ENCODE measurements around the gene RAB3B.
"Not testable (repeated sequence)": the region's sequence is repeated elsewhere in the genome, so short reads cannot be mapped to it uniquely, and the experiment has no call there.

Gene RAB3B, protein sequence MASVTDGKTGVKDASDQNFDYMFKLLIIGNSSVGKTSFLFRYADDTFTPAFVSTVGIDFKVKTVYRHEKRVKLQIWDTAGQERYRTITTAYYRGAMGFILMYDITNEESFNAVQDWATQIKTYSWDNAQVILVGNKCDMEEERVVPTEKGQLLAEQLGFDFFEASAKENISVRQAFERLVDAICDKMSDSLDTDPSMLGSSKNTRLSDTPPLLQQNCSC

DNA sequence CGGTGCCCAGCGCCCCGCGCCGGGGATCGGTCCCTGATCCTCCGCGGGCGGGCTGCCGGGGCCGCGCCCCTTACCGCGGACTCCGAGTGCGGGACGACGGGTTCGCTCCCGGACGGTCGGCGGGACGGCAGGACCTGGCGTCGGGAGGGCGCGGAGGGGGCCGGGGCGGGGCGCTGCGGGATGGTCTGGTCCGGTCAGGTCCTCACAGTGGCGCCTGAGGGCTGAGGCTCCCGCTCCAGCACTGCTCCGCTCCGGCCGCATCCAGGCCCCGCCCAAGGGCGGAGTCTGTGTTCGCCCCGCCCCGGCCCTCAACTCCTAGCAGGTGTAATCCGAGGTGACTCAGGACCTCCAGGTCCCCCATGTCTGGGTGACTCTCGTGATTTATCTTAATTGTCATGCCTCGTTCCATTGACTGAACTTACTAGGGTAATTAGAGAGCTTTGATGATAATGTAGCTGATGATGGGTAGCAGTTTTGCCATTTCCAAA lies at the start of gene RAB3B:
Gene RAB3B, minus strand, starts transcription at position 223 of the 488 bp plus-strand sequence. CDS start 13,583 bp downstream, outside the sequence.
- in situ Hi-C loops (cut with MboI; ENCODE audit: low sequenced_read_pairs): no loop called here

DNA sequence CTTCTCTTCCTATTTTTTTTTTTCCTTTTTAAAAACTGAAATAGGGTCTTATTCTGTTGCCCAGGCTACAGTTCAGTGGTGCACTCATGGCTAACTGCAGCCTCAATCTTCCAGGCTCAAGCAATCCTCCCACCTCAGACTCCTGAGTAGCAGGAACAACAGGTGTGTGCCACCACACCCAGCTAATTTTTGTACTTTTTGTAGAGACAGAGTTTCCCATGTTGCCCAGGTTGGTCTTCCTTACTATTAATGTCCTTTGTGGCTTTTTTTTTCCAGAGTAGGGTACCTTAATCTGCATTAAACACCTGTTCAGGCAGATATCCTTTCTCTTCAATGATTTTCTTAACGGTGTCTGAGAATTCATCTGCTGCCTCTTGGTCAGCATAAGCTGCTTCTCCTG lies 47.4 kb upstream of the RAB3B start:
- in situ Hi-C loops (cut with MboI; ENCODE audit: low sequenced_read_pairs): no loop called here

DNA sequence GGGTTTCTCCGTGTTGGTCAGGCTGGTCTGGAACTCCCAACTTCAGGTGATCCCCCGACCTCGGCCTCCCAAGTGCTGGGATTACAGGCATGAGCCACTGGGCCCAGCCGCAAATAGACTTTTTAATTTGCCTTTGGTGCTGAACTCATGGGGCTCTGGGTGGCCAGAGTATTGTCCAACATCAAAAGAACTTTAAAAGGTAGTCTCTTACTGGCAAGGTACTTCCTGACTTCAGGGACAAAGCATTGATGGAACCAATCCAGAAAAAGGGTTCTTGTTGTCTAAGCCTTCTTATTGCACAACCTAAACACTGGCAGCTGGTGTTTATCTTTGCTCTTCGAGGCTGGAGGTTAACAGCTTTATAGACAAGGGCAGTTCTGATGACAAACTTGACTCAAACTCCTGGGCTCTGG lies 46.9 kb upstream of the RAB3B start:
- in situ Hi-C loops (cut with MboI; ENCODE audit: low sequenced_read_pairs): no loop called here

DNA sequence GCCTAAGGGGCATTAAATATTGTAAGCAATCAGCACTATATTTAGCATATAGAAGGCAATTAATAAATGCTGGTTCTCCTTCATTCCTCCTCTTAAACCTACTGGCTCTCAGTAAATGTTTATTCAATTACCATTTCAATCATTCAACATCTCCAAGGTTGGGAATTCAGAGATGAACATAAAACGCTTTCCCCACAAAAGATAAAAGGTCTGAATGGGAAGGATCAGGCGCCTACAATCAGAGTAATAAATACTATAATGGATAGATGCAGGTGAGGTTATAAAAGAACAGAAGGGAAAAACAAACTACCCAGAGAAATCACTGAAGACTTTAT lies 43.5 kb upstream of the RAB3B start:
- in situ Hi-C loops (cut with MboI; ENCODE audit: low sequenced_read_pairs): no loop called here

DNA sequence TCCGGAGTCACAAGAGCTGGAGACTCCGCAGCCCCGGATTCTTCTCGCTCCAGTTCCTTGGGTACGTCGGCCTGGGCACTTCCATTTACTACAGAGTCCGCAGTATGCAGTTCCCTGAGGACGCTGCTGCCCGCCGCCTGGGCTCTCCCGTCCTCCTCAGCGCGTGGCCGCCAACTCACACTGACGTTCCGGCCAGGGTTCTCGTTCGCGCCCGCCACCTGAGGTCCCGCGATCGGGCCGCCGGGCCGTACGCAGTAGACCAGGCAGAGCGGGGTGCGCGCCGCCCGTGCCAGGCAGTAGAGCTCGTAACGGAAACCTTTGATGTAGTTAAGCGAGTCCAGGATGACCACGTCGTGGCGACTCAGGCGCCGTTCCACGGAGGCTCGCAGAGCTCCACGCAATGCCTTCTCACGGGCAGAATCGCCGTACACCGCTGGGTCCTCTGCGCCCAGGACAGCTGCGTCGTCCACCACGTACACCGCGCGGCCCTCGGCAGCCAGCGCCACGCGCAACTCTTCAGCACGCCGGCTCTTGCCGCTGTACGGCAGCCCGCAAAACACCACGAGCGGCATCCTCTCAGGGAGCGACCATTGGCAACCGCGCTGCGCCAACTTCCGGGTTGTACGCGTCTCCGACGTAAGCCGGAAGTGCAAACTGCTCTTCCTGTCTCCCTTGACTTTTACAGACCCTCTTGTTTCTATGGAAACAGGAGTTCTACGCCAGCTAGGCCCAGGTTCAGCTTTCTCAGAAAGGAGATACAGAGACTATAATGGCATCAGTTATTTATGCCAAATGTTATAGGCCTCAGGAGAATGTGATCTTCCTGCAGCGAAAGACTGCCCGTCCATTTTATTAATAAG lies 42.9 kb upstream of the RAB3B start, which contains the start of gene KTI12:
Gene KTI12, minus strand, starts transcription at position 621 of the 860 bp plus-strand sequence. Its CDS starts 49 bp downstream, at position 572.
- in situ Hi-C loops (cut with MboI; ENCODE audit: low sequenced_read_pairs): no loop called here

DNA sequence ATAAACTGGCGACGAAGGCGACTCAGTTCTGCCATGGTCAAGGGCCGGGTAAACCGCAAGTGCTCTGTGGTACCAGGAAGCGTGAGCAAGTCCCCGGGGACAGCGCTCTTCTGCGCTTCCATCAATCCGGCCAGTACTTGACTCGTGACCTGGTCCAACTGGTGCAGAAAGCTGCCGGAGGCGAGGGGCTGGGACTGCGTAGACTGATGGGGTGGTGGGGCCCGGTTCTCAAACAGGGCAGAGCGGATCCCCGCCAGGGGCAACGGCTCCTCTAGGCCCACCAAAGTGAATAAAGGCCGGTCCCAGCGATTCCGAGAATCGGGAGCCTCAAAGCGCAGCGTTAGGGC lies 42.3 kb upstream of the RAB3B start:
- in situ Hi-C loops (cut with MboI; ENCODE audit: low sequenced_read_pairs): no loop called here

DNA sequence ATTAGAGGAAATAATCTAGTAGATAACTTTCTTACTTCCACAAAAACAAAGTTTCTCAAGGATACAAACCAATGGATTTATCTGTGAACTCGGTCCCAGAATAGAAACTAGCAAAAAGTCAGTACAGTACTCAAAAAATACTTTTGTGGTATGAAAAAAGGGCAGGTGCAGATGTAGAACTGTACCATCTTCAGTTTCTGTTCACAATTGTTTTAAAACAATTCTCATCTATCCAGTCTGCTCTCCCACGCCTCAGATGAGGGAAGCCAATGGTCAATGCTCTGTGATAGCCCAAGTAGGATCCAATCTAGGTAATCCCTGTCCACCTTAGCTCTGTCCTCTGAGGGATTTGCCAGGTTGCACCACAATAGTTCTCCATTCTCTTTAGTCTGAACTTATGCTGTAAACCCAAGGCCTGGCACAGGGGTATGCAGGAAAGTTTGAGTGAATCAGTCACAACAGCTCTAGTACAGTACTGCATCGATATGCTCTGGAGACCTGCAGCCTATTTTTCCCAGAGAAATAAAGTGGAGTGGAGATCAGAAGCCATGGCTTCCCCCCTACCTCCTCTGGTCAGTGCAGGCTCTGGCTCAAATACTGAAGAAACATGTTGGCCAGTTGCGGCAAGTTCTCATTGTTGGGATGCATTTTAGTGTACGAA lies 41.8 kb upstream of the RAB3B start:
- in situ Hi-C loops (cut with MboI; ENCODE audit: low sequenced_read_pairs): no loop called here

DNA sequence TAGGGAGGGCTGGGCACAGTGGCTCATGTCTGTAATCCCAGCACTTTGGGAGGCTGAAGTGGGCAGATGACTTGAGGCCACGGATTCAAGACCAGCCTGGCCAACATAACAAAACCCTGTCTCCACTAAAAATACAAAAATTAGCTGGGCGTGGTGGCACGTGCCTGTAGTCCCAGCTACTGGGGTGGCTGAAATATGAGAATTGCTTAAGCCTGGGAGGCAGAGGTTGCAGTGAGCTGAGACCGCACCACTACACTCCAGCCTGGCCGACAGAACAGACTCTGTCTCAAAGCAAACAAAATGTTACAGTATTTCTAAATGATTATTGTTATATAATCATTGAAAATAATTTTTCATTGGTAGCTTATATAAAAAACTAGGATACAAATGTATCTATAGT lies 38.3 kb upstream of the RAB3B start:
- in situ Hi-C loops (cut with MboI; ENCODE audit: low sequenced_read_pairs): not testable (repeated sequence)

DNA sequence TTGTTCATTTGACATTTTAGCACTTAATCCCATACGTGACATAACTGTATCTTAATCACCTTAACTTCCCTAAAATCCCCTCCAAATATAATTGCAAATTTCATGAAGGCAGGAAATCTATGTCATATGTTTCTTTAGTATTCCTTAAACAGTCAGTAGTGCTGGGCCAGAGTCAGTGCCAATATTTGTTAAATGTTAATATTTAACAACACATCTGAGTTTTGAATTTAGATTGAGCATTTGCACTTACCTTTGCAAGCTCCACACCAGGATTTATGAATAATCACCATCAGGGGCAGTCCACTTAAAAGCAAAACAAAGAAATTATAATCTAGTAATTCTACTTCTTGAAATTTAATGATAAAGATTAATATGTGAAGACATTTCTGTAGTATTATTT lies 37.8 kb upstream of the RAB3B start:
- in situ Hi-C loops (cut with MboI; ENCODE audit: low sequenced_read_pairs): no loop called here

DNA sequence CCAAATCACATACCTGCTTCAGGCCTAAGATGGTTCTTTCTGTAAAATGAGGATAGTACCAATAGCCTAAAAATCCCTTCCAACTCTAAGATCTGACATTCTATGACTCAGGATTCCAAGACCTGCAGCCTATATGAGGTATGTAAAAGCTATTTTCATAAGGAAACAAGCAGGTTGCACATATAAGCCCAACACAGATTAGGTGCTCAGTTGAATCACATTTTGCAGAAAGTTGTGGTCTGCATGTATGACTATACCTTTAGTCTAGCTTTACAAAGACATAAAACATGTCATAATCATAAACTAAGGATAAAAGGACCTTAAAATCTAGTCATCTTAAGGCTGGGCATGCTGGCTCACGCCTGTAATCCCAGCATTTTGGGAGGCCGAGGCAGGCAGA lies 35.8 kb upstream of the RAB3B start:
- in situ Hi-C loops (cut with MboI; ENCODE audit: low sequenced_read_pairs): no loop called here

DNA sequence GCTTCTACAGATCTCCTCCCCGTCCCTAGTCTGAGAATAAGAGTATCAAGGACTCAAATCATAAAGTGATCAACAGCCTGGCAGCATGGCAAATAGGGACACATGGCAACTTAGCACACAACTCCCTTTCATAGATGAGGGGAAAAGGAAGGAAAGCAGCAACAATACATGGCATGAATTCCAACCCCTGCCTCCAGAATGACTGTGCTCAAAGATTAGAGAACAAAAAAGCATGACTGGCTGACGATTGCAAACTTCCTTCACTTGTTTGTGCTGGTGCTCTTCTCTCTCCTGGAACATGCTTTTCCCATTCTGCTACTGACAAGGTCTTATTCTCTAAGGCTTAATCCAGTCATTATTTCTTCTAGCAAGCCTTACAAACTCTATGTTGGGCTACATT lies 31.6 kb upstream of the RAB3B start:
- in situ Hi-C loops (cut with MboI; ENCODE audit: low sequenced_read_pairs): no loop called here

DNA sequence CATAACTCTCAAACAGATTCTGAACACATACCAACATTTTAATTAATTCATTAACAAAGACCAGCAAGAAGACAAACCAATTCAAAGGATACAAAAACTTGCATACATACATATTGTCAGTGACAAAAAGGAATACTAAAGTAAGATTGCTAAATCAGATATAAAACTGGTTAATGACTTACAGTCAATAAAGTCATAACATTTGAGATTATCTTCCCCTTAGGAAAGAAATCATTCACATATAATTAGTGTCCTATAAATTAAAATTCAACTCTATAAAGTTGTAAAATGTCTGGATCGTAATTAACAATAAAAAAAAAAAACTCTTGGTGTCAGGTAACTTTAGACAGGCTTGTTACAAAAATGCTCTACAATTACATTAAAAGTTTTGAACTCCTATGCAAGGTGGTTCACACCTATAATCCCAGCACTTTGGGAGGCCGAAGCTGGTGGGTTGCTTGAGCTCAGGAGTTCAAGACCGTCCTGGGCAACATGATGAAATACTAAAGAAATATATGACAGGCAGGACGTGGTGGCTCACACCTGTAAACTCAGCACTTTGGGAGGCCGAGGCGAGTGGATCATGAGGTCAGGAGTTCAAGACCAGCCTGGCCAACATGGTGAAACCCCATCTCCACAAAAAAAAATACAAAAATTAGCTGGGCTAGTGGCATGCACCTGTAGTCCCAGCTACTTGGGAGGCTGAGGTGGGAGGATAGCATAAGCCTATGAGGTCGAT lies 17.7 kb upstream of the RAB3B start:
- in situ Hi-C loops (cut with MboI; ENCODE audit: low sequenced_read_pairs): no loop called here

DNA sequence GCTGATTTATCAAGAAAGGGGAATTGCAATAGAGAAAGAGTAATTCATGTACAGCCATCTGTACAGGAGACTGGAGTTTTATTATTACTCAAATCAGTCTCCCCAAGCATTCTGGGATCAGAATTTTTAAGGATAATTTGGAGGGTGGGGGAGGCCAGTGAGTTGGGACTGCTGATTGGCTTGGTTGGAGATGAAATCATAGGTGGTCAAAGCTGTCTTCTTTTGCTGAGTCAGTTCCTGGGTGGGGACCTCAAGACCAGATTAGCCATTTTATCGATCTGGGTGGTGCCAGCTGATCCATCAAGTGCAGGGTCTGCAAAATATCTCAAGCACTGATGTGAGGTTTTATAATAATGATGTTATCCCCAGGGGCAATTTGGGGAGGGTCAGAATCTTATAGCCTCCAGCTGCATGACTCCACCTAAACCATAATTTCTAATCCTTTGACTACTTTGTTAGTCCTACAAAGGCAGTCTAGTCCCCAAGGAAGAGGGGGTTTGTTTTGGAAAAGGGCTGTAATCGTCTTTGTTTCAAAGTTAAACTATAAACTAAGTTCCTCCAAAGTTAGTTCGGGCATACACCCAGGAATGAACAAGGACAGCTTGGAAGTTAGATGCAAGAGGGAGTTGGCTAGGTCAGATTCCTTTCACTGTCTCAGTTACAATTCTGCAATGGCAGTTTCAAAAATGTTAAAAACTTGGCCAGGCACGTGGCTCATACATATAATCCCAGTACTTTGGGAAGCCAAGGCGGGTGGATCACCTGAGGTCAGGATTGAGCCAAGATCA lies 16.9 kb upstream of the RAB3B start:
- in situ Hi-C loops (cut with MboI; ENCODE audit: low sequenced_read_pairs): no loop called here

DNA sequence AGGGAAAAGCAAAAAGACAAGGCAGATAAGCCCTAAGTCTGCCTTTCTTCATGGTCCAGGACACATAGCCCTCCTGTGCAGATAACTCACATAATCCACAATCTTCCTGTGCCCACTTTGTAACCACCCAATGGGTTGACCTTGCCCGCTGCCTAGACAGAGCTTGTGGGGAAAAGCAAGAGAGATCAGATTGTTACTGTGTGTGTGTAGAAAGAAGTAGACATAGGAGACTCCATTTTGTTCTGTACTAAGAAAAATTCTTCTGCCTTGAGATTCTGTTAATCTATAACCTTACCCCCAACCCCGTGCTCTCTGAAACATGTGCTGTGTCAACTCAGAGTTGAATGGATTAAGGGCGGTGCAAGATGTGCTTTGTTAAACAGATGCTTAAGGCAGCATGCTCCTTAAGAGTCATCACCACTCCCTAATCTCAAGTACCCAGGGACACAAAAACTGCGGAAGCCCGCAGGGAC lies 15.6 kb upstream of the RAB3B start:
- in situ Hi-C loops (cut with MboI; ENCODE audit: low sequenced_read_pairs): not testable (repeated sequence)

DNA sequence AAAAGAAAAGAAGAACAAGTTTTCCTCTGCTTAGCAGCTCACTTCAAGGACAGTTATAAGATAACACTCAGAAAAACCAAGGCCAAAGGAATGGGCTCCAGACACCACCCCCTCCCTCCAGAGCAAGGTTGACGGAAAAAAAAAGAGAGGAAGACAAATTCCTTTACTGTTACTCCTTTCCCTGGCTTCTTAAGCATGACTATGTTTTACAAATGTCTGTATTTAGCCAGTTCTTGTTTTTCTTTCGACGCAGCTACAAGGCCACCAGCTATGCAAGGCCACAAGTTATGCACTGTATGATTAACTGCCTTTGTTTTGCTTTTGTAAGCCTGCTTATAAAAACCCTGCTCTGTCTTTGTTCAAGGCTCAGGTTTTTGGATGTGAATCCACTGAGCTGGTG lies 15.0 kb upstream of the RAB3B start:
- in situ Hi-C loops (cut with MboI; ENCODE audit: low sequenced_read_pairs): not testable (repeated sequence)

DNA sequence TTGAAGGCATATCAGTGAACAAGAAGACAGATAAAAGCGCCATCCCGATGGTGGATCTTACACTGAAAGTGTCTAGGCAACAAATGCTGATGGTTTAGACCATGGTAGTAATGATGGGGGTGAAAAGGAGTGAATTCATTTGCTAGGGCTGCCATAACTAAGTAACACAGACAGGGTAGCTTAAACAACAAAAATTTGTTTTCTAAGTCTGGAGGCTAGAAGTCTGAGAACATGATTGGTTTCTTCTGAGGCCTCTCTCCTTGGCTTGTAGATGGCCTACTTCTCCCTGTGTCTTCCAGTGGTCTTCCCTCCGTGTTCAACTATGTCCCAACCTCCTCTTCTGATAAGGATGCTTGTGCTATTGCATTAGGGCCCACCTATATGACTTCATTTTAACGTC lies 13.4 kb upstream of the RAB3B start:
- in situ Hi-C loops (cut with MboI; ENCODE audit: low sequenced_read_pairs): no loop called here

DNA sequence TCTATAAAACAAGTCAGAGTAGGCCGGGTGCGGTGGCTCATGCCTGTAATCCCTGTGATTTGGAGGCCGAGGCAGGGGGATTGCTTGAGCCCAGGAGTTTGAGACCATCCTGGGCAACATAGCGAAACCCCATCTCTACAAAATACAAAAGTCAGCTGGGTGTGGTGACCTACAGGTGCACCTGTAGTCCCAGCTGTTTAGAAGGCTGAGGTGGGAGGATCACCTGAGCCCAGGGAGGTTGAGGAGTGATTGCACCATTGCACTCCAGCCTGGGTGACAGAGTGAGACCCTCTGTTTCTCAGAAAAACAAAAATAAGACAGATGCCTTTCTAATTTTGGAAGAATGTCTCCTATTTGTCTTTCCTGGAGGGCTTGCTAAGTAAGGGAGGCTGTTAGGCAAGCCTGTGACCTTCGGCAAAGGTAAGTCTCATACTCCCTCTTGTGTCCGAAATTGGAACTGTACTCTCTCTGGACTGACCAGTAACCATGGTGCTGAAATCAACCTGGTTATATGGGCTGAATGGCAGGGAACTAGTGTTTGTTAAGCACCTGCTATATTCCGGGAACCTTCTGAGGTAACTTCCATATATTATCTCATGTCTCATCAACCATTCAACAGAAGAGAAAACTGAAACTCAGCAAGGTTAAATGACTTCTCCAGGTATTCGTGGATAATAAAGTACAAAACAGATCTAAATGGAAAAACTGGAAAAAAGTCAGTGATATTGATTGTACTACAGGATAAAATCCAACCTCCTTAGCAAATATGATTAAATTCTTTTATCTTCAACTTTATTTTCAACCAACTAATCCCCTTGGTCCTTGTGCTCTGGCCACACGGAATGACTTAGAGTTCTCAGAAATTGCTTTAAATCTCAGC lies 11.8 kb upstream of the RAB3B start:
- in situ Hi-C loops (cut with MboI; ENCODE audit: low sequenced_read_pairs): no loop called here

DNA sequence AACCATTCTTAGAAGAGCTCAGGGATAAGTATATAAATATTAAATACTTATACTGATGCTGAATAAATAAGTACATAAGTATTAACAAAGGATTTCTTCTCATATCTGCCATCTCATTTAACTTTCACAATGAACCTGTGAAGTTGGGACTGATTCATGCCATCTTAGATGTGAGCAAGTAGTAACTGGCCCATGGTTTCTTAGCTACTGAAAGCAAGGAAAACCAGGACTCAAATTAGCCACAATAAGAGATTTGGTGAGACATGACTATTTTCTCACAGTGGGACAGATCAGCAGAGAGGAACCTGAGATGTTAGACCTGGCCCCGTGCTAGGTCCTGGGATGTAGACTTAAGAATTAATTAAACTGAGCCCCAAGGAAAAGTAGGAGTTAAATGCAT lies 8.2 kb upstream of the RAB3B start:
- in situ Hi-C loops (cut with MboI; ENCODE audit: low sequenced_read_pairs): no loop called here

DNA sequence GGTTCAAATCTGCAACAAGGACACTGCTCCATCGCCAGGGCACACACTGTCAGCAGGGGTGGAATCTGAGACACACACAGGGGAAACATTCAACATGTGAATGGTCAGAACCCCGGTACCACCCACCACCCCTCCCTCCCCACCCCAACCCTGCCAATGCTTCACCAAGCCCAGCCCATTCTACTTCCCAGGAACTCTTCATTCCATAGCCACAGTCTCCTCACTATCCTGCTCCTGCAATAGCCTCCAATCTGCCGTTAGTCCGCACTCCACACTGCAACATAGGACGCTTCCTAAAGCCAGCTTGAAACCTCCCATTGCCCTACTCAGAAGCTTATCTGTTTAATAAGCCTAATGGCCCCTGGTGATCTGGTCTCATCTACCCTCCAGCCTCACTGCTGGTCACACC lies 7.5 kb upstream of the RAB3B start:
- in situ Hi-C loops (cut with MboI; ENCODE audit: low sequenced_read_pairs): no loop called here

Data from HL-60/S4 treated with retinoic acid at 250 ng/mL for 4 days and 3 days (cell line).